Kasumi-1 (cell line): ENCODE data around the gene VIPR2.
"Not testable (repeated sequence)": the region's sequence is repeated elsewhere in the genome, so short reads cannot be mapped to it uniquely, and the experiment has no call there.

Source experiments
- DNase-seq, 2 experiments: peaks; one replicate each; lab custom pipeline; 2025; lab: John Stamatoyannopoulos, UW

The VIPR2 gene

DNA sequence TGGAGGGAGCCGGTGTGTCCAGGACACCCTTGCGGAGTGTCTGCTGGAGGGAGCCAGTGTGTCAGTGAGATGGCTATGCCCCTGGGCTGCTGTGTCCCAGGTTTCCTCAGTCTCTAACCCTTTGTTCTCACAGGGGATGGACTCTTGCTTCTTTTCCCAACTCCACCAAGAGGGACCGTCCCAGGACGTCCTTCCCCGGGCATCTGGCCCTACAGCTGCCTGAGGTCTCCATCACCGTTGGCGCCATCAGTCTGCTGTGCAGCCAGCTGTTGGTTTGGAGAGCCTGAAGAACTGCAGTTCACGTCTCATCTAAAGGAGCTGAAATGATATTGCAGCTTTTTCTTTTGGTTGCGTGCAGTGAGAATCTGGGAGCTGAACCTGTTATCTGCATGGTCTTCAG, 136.2 kb downstream of the VIPR2 start:
- DNase-seq = no peak

DNA sequence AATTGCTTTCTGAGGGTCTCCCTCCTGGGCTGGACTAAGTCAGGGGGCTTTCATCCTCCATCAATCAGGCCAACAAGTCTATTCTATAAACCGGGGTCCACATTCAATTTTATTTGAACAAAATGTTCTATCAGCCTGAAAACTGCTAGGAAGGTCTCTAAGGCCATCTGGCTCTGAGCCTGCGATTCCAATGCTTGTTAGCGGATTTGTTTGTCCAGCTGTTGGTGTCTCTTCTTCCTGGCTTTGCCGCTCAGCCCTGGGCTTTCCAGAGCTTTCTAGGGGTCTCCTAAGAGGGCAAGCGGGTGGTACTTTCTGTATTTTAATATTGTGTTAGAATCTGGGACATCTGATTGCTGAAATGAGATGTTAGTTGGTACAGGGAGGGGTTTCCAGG, 136.7 kb downstream of the VIPR2 start:
- no peak for DNase-seq

DNA sequence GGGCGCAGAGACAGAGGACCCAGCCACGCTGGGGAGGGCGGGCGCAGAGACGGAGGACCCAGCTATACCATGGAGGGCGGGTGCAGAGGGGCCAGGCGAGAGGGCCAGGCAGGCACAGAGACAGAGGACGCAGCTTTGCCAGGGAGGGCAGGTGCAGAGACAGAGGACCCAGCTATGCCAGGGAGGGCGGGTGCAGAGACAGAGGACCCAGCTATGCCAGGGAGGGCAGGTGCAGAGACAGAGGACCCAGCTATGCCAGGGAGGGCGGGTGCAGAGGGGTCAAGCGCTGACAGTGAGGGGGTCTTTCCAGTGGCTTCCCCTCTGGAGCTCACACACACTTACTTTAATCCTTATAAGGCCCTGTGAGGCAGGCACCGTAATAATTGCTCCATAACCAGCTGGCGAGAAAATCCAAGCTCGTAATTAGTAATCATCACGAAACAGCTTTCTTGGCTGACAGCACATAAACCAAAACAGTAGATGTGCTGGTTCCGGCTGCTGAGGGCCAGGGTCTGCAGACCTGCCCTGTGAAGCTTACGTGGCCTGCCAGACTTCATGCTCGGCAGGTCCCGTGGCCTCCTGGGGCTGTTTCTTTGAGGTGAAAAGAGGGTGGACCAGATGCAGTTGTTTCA, 137.2 kb downstream of the VIPR2 start:
- no peak for DNase-seq

DNA sequence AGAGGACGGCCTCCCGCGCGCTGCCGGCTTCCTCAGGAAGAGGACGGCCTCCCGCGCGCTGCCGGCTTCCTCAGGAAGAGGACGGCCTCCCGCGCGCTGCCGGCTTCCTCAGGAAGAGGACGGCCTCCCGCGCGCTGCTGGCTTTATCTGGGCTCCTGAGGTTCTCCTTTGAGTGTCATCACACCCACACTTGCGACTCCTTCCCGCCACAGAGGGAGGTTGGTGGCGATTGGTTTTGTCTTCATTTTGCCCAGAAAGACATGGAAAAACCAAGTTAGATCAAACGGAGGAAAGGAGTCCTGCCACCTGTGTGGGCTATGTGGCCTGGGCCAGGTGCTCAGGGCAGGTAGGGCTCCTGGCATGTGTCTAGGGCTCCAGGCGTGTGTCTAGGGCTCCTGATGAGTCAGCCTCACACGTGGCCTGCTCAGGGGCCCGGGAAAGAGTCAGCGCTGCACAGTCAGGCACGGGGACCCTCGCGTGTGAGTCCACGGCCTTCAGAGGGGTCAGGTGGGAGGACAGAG, 138.0 kb downstream of the VIPR2 start:
- peak in 1 of 2 experiments; percentile 23 for DNase-seq

DNA sequence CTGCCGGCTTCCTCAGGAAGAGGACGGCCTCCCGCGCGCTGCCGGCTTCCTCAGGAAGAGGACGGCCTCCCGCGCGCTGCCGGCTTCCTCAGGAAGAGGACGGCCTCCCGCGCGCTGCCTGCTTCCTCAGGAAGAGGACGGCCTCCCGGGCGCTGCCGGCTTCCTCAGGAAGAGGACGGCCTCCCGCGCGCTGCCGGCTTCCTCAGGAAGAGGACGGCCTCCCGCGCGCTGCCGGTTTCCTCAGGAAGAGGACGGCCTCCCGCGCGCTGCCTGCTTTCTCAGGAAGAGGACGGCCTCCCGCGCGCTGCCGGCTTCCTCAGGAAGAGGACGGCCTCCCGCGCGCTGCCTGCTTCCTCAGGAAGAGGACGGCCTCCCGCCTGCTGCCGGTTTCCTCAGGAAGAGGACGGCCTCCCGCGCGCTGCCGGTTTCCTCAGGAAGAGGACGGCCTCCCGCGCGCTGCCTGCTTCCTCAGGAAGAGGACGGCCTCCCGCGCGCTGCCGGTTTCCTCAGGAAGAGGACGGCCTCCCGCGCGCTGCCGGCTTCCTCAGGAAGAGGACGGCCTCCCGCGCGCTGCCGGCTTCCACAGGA, 138.6 kb downstream of the VIPR2 start:
- DNase-seq = not testable (repeated sequence)

DNA sequence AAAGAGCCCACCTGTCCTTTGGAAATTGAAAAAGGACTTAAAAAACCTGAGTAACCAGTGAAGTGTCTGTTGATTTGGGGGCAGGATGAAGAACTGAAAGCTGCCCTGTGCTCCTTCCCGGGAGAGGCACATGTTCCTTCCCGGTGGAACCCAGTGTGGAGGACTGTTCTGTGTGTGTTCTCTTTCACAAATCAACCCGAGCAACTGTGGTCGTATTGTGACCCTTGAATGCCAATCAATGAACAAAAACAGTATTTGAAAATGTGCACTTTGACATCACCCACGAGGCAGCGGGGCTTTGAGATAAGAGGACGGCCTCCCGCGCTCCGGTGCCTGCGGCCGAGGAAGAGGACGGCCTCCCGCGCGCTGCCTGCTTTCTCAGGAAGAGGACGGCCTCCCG, 139.0 kb downstream of the VIPR2 start:
- peak in 1 of 2 experiments; percentile 12 for DNase-seq

DNA sequence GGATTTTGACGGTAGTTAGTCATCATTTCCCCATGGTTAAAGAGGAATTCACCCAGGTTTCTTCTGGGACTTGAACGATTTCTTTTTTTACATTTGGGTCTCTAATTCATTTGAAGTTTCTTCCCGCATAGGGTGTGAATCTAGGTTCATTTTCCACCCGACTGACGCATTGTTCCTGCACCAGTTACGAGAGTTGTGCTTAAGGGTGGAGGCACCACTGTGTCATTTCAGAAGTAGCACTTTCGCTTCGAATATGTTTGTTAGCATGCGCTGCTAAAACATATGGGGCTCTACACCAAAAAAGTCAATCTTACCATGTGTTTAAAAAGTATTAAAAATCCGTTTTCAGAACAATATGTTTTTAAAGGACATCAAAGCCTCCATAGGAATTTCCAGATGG, 140.3 kb downstream of the VIPR2 start:
- no peak for DNase-seq

DNA sequence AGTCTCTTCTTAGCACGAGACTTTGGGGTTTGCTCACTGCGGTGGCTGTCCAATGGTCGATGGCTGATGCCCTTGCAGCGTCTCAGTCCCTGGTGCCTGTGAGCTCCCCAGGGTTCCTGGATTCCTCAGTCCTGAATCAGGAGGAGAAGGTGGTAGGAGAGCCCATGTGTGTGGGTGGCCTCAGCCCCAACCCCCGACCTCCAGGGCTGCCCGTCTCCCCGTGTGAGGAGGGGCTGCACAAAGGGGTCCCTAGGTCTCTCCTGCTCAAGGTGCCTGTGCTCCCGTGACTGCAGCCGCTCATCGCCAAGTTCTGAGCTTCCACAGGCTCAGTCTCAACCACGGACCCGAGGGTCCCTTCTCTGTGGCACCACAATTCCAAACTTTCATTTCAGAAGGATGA, 142.9 kb downstream of the VIPR2 start:
- DNase-seq = no peak

DNA sequence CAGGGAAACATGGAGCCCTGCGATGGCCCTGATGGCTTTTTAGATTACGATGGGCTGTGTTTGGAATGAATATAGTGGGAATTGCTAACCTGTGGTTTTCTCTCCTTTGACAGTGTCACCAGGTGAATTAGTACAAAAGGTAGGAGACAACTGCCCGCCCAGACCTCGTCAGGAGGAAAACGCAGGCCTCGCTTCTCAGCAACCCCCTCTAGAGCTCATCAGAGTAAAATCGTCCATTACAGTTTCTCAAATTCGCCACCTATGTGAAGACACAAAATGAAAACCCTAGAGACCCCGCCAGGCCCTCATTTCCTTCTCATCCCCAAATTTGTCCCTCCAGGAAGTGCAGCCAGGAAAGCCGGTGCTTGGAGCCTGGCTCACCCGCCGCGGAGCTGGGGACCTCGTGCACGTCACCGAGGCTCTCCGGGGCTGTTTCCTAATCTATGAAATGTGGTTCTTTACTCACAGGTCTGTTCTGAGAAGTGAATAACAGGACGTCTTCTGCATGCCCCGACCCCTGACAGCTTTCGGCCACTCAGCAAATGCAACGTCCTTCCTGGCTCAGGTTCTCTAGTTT, 143.7 kb downstream of the VIPR2 start:
- DNase-seq = no peak

DNA sequence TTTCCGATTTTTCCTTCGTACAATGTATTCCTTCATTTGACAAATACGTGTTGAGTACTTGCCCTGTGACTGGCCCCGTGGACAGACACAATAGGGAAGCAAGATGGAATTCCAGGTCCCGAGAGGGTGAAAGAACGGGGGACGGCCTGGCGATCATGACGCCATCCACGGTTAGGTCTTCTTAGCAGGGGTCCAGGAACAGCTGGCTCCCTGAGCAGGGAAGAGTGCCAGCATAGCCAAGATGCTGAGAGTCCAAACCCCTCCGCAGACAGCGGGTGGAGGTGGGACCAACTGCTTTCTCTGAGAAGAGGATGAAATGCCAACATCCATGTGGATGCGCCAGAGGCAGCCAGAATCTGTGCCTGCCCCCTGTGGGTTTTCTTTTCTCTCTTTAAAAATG, 144.6 kb downstream of the VIPR2 start:
- DNase-seq = no peak

DNA sequence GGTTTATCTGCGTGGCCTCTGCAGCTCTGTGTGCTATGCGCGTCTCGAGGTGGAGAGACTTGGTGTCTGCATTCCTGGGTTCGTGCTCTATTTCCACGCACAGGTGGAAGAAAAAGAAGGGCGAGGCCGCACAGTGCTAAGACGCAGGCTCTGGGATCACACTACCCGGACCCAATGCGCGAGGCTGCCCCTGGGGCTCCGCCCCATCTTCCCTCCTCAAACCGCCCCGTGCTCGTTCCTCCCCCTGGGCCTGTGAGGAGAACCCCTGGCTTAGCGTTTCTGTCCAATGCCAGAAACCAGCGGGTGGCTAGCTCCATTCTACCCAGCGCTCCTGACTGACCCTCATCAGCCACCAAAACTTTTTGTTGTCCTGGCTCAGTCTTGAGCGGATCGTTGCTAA, 145.2 kb downstream of the VIPR2 start:
- DNase-seq = no peak

DNA sequence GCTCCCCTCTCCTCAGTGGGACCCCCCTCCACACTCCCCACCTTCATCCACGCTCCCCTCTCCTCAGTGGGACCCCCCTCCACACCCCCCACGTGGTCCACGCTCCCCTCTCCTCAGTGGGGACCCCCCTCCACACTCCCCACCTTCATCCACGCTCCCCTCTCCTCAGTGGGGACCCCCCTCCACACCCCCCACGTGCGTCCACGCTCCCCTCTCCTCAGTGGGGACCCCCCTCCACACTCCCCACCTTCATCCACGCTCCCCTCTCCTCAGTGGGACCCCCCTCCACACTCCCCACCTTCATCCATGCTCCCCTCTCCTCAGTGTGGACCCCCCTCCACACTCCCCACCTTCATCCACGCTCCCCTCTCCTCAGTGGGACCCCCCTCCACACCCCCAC, 146.4 kb downstream of the VIPR2 start:
- DNase-seq = not testable (repeated sequence)

DNA sequence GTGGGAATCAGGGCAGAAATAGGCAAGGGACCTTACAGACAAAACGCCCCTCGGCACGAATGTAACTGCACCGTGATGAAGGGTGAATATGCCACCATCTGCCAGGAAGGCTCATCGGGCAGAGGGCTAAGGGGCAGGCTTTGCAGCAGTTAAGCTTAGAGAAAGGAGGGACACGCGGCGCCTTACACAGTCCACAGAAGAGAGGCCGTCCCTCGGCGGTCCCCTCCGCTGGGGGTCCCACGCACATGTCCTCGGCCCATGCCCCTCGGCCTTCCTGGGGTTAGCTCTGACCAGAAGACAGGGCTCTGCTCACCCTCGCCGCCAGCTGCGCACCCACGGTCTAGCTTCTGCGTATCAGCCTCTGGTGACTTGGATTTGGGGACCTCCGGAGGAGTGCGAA, 147.2 kb downstream of the VIPR2 start:
- DNase-seq = no peak

DNA sequence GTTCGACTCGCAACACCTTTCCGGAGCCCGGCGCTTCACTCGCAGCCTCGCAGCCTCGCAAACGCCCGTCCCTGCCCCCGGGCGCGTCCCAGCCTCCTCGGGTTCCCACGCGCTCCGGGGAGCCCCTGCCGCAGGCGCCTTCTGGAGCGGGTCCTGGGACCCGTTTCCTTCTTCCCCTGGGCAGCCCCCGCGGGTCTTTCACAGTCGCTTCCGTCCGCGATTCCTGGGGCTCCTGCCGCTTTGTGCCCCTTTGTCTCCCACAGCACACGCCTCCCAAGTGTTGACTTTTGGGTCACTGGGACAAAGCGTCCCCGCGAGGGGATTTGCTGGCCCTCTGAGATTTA, 147.6 kb downstream of the VIPR2 start:
- no peak for DNase-seq

DNA sequence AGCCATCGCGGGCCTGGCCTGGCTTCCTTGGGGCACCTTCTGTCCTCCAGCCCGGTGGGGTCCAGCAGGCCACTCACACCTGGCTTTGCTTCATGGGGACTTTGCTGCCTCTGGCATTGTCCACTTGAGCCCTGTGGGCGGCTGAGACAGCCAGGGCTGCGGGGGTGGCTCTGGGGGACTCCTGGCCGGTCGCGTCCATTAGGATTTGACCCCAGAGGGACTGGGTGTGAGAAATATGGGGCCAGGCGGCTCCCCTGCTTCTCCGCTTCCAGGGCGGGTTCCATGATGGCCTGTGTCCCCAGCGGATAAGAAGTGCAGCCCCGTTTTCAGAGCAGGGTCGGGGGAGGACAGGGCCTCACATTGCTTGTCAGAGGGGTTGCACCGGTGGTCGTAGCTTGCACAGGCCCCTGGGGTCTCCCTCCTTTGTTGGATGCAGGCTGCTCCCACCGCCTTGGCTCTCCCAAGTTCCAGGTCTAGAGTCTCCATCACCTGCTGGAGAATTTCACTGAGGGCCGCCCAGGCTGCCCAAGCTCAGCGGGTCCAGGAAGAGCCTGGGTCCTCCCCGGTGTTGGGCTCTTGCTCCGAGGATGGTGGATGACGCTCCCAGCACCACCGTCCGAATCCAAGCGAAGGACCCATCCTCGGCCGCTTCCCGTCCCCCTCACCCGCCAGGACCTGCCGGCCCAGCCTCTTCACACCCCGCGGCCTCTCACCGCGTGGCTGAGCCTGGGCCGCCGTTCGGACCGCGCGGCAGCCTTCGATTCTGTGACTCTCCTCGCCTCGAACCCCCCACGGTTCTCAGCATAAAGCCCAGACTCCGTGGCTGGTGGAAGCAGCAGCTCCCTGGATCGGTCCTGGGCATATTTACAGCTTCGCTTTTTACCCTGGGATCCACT, 148.2 kb downstream of the VIPR2 start:
- no peak for DNase-seq

DNA sequence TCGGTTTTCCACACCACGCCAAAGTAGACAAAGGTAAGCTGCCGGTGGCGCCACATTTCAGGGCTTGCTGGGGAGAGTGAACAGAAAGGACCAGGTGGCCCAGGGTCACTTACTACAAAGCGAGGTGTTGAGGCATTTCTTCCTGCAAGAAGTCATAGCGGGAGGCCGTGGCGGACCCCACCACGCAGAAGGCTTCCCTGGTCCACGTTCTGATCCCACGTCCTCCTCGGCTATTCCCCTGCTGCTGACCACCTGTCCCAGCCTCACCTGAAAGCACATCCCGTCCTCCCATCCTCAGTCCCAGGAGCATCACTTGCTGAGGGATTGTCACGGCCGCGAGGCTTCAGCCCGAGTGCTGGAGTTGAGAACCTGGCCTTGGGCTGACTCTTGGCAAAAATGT, 149.2 kb downstream of the VIPR2 start:
- no peak for DNase-seq

DNA sequence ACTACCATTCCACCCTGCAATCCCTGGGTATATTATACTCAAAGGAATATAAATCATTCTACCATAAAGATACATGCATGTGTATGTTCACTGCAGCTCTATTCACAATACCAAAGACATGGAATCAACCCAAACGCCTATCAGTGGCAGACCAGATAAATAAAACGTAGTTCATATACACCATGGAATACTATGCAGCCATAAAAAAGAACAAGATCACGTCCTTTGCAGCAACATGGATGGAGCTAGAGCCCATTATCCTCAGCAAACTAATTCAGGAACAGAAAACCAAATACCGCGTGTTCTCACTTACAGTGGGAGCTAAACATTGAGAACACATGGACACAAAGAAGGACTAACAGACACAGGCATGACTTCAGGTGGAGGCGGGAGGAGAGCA, 150.0 kb downstream of the VIPR2 start:
- DNase-seq = no peak

DNA sequence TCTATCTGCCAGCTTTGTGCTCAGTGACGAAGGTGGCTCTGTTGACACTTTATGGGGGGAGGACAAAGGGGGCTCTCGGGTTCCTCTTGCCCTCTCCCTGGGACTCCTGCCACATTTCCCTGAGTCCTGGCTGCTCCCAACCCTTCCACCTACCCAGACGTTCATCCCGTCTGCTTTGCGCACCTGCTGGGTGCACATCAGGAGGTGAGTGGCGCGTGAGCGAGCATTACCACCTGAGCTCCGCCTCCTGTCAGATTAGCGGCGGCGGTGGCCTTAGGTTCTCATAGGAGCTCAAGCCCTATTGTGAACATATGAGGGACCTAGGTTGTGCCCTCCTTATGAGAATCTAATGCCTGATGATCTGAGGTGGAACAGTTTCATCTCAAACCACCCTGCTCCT, 151.1 kb downstream of the VIPR2 start:
- DNase-seq = no peak

DNA sequence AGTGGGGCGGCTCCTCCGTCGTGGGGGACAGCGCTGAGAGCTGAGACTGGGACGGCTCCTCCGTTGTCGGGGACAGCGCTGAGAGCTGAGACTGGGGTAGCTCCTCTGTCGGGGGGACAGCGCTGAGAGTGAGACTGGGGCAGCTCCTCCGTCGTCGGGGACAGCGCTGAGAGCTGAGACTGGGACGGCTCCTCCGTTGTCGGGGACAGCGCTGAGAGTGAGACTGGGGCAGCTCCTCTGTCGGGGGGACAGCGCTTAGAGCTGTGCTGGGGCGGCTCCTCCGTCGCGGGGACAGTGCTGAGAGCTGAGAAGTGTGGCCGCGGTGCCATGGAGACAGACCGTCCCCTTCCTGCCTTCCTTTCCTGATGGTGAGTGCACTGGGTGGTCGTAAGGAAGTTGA, 151.9 kb downstream of the VIPR2 start:
- DNase-seq = no peak

DNA sequence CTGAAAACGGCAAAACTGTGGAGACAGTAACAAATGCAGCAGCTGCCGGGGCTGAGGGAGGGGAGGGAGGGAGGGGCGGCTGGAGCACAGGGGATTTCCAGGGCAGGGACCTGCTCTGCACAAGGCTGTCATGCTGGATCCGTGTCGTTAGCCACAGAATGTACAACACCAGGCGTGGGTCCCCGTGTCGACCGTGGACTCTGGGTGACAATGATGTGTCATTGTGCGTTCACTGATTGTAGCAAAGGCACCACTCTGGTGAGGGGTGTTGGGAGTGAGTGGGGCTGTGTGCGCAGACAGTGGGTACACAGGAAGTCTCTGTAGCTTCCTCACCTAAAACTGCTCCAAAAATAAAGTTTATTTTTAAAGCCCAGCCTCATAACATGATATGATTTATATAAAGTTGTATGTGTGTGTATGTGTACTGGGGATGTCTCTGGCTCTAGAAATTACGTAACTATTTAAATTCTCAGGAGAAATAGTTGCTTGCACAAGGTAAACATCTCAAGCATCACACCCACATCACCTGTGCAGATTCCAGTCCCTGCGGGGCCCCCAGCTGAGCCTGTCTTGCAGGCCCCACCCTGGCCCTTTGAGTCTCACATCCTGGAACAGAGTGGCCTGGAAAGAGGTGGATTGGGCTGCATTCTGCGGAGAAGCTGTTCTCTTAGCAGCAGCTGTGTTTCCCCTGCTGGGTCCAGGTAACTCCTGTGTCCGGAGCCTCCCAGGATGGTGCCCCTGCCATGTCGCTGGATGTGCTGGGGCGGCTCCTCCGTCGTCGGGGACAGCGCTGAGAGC, 152.6 kb downstream of the VIPR2 start:
- no peak for DNase-seq

DNA sequence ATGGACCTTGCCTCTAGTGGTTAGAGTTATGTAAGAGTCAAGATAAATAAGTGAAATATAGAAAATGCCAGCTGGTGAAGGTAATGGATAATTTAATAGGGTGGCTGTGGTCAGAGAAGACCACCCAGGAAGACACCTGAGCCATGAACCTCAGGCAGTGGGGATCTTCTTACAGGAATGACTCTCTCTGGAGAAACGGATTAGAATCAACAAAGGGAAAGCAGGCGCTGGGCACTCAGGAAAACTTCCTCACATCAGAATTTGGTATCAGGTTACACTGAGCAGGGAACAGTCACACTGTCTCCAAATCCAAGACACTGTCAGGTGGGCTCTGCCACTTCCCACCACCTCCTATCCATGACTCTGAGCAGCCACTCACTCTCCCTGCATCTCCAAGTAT, 155.7 kb downstream of the VIPR2 start:
- no peak for DNase-seq

DNA sequence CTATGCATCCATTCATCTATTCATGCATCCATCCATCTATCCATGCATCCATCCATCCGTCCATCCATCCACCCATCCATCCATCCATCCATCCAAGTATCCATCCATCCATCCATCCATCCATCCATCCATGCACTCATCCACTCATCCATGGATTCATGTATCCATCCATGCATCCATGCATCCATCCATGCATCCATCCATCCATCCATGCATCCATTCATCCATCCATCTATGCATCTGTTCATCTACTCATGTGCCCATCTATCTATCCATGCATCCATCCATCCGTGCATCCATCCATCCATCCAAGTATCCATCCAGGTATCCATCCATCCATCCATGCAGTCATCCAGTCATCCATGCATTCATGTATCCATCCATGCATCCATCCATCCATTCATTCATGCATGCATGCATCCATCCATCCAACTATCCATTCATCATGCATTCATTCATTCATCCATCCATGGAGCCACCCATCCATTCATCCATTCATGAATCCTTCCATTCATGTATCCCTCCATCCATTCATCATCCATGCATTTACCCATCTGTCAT, 156.3 kb downstream of the VIPR2 start:
- DNase-seq = no peak
